Measurements from ENCODE around the gene CDC123.

The CDC123 gene

DNA sequence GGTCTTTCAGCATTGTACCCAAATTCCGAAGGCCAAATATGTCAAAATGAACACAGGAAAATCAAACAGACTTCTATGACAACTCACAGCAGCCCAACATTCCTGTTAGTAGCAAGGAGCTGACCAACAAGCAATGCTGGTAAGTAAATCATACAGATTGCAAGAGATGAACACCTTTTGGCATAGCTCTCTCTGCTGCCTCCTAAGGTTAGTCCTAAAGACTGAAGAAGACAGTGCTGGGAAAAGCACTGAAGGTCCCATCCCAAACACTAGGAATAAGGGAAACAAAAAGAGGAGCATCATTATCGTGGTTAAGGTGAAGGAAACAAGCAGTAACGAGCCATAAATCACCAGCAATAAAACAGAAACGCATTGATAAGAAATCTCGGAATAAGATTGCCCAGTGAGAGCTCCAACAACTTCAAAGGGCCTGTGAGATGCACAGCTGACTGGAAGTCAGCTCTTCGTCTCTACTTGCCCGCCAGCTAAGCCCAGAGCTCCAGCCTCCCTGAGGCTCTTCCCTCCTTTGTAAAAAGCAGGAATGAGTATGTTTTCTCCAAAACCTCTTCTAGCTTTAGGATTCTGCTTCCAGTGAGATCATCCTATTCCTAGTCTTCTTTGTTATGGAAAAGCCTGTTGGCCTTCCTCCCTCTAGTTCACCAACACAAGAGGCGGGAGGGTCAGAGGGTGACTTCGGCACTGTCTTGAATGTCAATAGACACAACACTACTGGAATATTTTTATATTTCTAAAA, 15.6 kb upstream of the CDC123 start:
- ATAC-seq, result no peak; the same call in 2 of the 3 replicates
- TF ChIP-seq OSR1 (CRISPR knock-in tag; IDR thresholded peaks at IDR 0.05), result no peak
- TF ChIP-seq ZNF70 (CRISPR knock-in tag; IDR thresholded peaks at IDR 0.05), result no peak
- TF ChIP-seq TOX (CRISPR knock-in tag; IDR thresholded peaks at IDR 0.05; ENCODE audit: borderline replicate concordance), result no peak
- no peak for TF ChIP-seq SNAI2 (CRISPR knock-in tag; IDR thresholded peaks at IDR 0.05)
- TF ChIP-seq ZC3H10 (CRISPR knock-in tag; IDR thresholded peaks at IDR 0.05), result no peak
- no peak for TF ChIP-seq ISL1 (CRISPR knock-in tag; IDR thresholded peaks at IDR 0.05)
- TF ChIP-seq RARB (CRISPR knock-in tag; IDR thresholded peaks at IDR 0.05), result no peak
- TF ChIP-seq ZNF565 (CRISPR knock-in tag; conservative IDR thresholded peaks at IDR 0.05; ENCODE audit: low read depth), result no peak
- TF ChIP-seq, protein P1, sequence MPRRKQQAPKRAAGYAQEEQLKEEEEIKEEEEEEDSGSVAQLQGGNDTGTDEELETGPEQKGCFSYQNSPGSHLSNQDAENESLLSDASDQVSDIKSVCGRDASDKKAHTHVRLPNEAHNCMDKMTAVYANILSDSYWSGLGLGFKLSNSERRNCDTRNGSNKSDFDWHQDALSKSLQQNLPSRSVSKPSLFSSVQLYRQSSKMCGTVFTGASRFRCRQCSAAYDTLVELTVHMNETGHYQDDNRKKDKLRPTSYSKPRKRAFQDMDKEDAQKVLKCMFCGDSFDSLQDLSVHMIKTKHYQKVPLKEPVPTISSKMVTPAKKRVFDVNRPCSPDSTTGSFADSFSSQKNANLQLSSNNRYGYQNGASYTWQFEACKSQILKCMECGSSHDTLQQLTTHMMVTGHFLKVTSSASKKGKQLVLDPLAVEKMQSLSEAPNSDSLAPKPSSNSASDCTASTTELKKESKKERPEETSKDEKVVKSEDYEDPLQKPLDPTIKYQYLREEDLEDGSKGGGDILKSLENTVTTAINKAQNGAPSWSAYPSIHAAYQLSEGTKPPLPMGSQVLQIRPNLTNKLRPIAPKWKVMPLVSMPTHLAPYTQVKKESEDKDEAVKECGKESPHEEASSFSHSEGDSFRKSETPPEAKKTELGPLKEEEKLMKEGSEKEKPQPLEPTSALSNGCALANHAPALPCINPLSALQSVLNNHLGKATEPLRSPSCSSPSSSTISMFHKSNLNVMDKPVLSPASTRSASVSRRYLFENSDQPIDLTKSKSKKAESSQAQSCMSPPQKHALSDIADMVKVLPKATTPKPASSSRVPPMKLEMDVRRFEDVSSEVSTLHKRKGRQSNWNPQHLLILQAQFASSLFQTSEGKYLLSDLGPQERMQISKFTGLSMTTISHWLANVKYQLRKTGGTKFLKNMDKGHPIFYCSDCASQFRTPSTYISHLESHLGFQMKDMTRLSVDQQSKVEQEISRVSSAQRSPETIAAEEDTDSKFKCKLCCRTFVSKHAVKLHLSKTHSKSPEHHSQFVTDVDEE (CRISPR knock-in tag; IDR thresholded peaks at IDR 0.05), result no peak
- TF ChIP-seq CSDC2 (CRISPR knock-in tag; IDR thresholded peaks at IDR 0.05), result no peak
- no peak for TF ChIP-seq ZFP3 (CRISPR knock-in tag; IDR thresholded peaks at IDR 0.05)
- TF ChIP-seq ZFP30 (CRISPR knock-in tag; IDR thresholded peaks at IDR 0.05), result no peak
- no peak for TF ChIP-seq PPARA (CRISPR knock-in tag; IDR thresholded peaks at IDR 0.05; ENCODE audit: borderline replicate concordance)
- no peak for TF ChIP-seq ESRRG (CRISPR knock-in tag; IDR thresholded peaks at IDR 0.05)
- TF ChIP-seq PATZ1 (CRISPR knock-in tag; IDR thresholded peaks at IDR 0.05; ENCODE audit: borderline replicate concordance), result no peak
- TF ChIP-seq GLIS3 (CRISPR knock-in tag; IDR thresholded peaks at IDR 0.05), result no peak
- no peak for TF ChIP-seq CSRNP3 (CRISPR knock-in tag; IDR thresholded peaks at IDR 0.05)
- no peak for TF ChIP-seq POU6F1 (CRISPR knock-in tag; IDR thresholded peaks at IDR 0.05; ENCODE audit: borderline replicate concordance, low read depth)
- TF ChIP-seq BACH2 (CRISPR knock-in tag; IDR thresholded peaks at IDR 0.05; ENCODE audit: borderline replicate concordance), result no peak

DNA sequence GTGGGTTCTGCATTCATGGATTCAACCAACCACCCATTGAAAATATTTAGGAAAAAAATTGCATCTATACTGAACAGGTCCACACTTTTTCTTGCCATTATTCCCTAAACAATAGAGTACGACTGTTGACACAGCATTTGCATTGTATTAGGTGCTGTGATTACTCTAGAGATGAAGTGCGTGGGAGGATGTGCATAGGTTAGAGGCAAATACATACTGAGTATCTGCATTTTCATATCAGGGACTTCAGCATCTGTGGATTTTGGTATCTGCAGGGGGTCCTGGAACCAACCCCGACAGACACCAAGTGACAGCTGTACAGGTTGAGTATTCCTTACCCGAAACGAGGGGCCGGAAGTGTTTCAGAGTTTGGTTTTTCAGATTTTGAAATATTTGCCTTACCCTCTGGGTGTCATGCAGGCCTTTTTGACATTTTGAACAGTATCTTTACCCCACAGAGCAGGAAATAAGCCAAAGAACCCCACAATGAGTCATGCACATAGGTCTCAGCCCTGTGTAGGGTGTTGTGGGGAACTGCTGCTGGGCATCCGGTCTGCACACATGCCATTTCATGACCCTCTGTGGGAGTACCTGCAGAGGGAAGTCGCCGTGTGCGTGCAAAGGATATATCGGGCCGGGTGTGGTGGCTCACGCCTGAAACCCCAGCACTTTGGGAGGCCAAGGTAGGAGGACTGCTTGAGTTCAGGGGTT, 14.8 kb upstream of the CDC123 start:
- no peak for TF ChIP-seq OSR1 (CRISPR knock-in tag; IDR thresholded peaks at IDR 0.05)
- TF ChIP-seq RARB (CRISPR knock-in tag; IDR thresholded peaks at IDR 0.05), result no peak
- no peak for TF ChIP-seq CSDC2 (CRISPR knock-in tag; IDR thresholded peaks at IDR 0.05)
- TF ChIP-seq ZNF8 (CRISPR knock-in tag; IDR thresholded peaks at IDR 0.05), result no peak
- TF ChIP-seq, protein P1 (CRISPR knock-in tag; IDR thresholded peaks at IDR 0.05), result no peak
- no peak for TF ChIP-seq TCF4 (CRISPR knock-in tag; IDR thresholded peaks at IDR 0.05; ENCODE audit: borderline replicate concordance)
- TF ChIP-seq ZC3H10 (CRISPR knock-in tag; IDR thresholded peaks at IDR 0.05), result no peak
- no peak for TF ChIP-seq GLIS3 (CRISPR knock-in tag; IDR thresholded peaks at IDR 0.05)
- no peak for TF ChIP-seq ZFP30 (CRISPR knock-in tag; IDR thresholded peaks at IDR 0.05)
- no peak for TF ChIP-seq ARNTL (CRISPR knock-in tag; IDR thresholded peaks at IDR 0.05; ENCODE audit: borderline replicate concordance, low read depth)
- ATAC-seq, result no peak

Measured in SK-N-SH treated with all-trans-retinoic acid at 6 μM for 48 hours (cell line).